HepG2 (cell line): ENCODE results near the gene SURF2. TPM values are rescaled to one million over a fixed set of nuclear protein-coding genes. Genes with fewer than 3 reads are reported as not detected.

Experiments
- ATAC-seq: fragments of 200-7000 bp; cut with Tn5 transposase; 3 replicates; pipeline ENCODE4 v1.9.1; 2020; ENCODE audit warnings: mild to moderate bottlenecking, moderate library complexity
- BruUV-seq: library from RNA; stranded (reverse); fragments of 400-500 nt; replicated peaks from 2 replicates; lab custom pipeline; 2021; lab: Mats Ljungman, UMichigan
- CTCF ChIA-PET: fragments of 300-600 bp; formaldehyde crosslinking; extraction: SDS; loops from one replicate; lab custom pipeline; 2021; ENCODE audit warnings: low total read pairs, inconsistent platforms, low intra/inter-chr PET ratio; lab: Yijun Ruan, JAX
- POLR2A ChIA-PET: fragments of 350-600 bp; sonication (Branson Sonifier 250); formaldehyde crosslinking; loops from one replicate; lab custom pipeline; 2020; ENCODE audit warnings: antibody characterized with exemption, inconsistent platforms; lab: Yijun Ruan, JAX
- DNase-seq: peaks from one replicate; pipeline ENCODE4 v3.0.0-alpha.2; 2015; ENCODE audit warnings: low spot score
- FAIRE-seq: peaks from 3 replicates; lab custom pipeline; 2011; peaks lifted over from hg19 to GRCh38; lab: Jason Lieb, UNC
- H2AFZ ChIP-seq: one replicate; pipeline ENCODE4 v1.6.1; 2011; ENCODE audit warnings: low read length, inconsistent platforms
- H3K27ac ChIP-seq: fragments of 300-600 bp; 3 replicates; pipeline ENCODE4 v1.8.0; 2011; ENCODE audit warnings: mixed run types, mild to moderate bottlenecking, mixed read lengths, low read length, inconsistent platforms; ENCODE audit not compliant: insufficient read depth; ENCODE audit errors: extremely low read length
- H3K27me3 ChIP-seq, 2 experiments: fragments of 200-600 bp in 1 of 2; 2 replicates in 1 of 2; 3 replicates in 1 of 2; pipeline versions ENCODE4 v1.6.0 to v1.8.0; 2011; ENCODE audit warnings: low read length in 2 of 2, mild to moderate bottlenecking in 2 of 2, moderate library complexity in 2 of 2, inconsistent platforms in 1 of 2; ENCODE audit not compliant: insufficient read depth in 2 of 2, control insufficient read depth in 1 of 2
- H3K36me3 ChIP-seq, 2 experiments: fragments of 200-600 bp in 1 of 2; replicated peaks in 1 of 2; 2 replicates in 1 of 2; 3 replicates in 1 of 2; pipeline versions ENCODE4 v1.5.1 to v1.8.0; 2011; ENCODE audit warnings: low read length in 2 of 2, inconsistent platforms in 1 of 2; ENCODE audit not compliant: insufficient read depth in 2 of 2, control insufficient read depth in 1 of 2
- H3K4me1 ChIP-seq: 2 replicates; pipeline ENCODE4 v1.5.1; 2012; ENCODE audit warnings: low read length, inconsistent platforms; ENCODE audit not compliant: insufficient read depth
- H3K4me2 ChIP-seq: 2 replicates; pipeline ENCODE4 v1.6.0; 2011; ENCODE audit warnings: low read depth, low read length, inconsistent platforms
- H3K4me3 ChIP-seq, 3 experiments: fragments of 200-600 bp in 1 of 3; sonication (generic), shearing (Covaris generic) in 1 of 3; replicated peaks in 1 of 3; 2 replicates each; pipeline ENCODE4 v1.5.1; 2011 to 2016; ENCODE audit warnings: low read length in 3 of 3, inconsistent platforms in 2 of 3, low read depth in 2 of 3, mild to moderate bottlenecking in 2 of 3, control low read depth in 1 of 3, mixed read lengths in 1 of 3; ENCODE audit not compliant: insufficient read depth in 1 of 3
- H3K79me2 ChIP-seq: one replicate; pipeline ENCODE4 v1.6.1; 2011; ENCODE audit warnings: low read length, inconsistent platforms; ENCODE audit not compliant: insufficient read depth
- H3K9ac ChIP-seq: 2 replicates; pipeline ENCODE4 v1.6.0; 2011; ENCODE audit warnings: mild to moderate bottlenecking, low read depth, low read length, inconsistent platforms; ENCODE audit not compliant: insufficient read depth
- H3K9me3 ChIP-seq: 2 replicates; pipeline ENCODE4 v1.5.1; 2012; ENCODE audit warnings: mild to moderate bottlenecking, low read length
- H4K20me1 ChIP-seq: 2 replicates; pipeline ENCODE4 v1.6.0; 2011; ENCODE audit warnings: inconsistent platforms, mild to moderate bottlenecking, low read length, moderate library complexity; ENCODE audit not compliant: insufficient read depth
- ATF7 ChIP-seq, 2 experiments: fragments of 450-650 bp in 1 of 2; sonication (generic) in 1 of 2; formaldehyde crosslinking in 1 of 2; IDR thresholded peaks; 2 replicates each; pipeline versions ENCODE4 v1.4.0 to v1.6.1; 2016 to 2020; ENCODE audit warnings: antibody characterized with exemption in 1 of 2, mild to moderate bottlenecking in 1 of 2, missing genetic modification reagents in 1 of 2
- CREB1 ChIP-seq, 2 experiments: fragments of 450-650 bp in 1 of 2; IDR thresholded peaks; 2 replicates each; pipeline ENCODE4 v1.6.1; 2016 to 2017; ENCODE audit warnings: control low read depth in 1 of 2, mild to moderate bottlenecking in 1 of 2, missing compliant biosample characterization in 1 of 2, missing genetic modification characterization in 1 of 2
- FOXK2 ChIP-seq: fragments of 450-650 bp; IDR thresholded peaks from 2 replicates; pipeline ENCODE4 v1.6.1; 2016
- GABPB1 ChIP-seq: IDR thresholded peaks from 2 replicates; pipeline ENCODE4 v1.6.1; 2016; ENCODE audit warnings: mild to moderate bottlenecking, missing genetic modification reagents, moderate library complexity, missing compliant biosample characterization
- LBX2 ChIP-seq: sonication (generic); formaldehyde crosslinking; IDR thresholded peaks from 2 replicates; pipeline ENCODE4 v1.5.0; 2020; ENCODE audit warnings: missing genetic modification reagents, mild to moderate bottlenecking, borderline replicate concordance
- NONO ChIP-seq, 2 experiments: fragments of 450-650 bp in 1 of 2; sonication (generic) in 1 of 2; formaldehyde crosslinking in 1 of 2; IDR thresholded peaks in 1 of 2; conservative IDR thresholded peaks in 1 of 2; 2 replicates each; pipeline versions ENCODE4 v1.6.1 to v1.8.0; 2017 to 2022; ENCODE audit warnings: mild to moderate bottlenecking in 1 of 2, missing genetic modification reagents in 1 of 2, moderate library complexity in 1 of 2
- PHF20 ChIP-seq: sonication (generic); formaldehyde crosslinking; IDR thresholded peaks from 2 replicates; pipeline ENCODE4 v1.5.0; 2020; ENCODE audit warnings: mild to moderate bottlenecking, missing genetic modification reagents
- RXRA ChIP-seq: sonication (generic); formaldehyde crosslinking; IDR thresholded peaks from 2 replicates; pipeline ENCODE4 v1.5.1; 2020; ENCODE audit warnings: missing genetic modification reagents
- TBL1XR1 ChIP-seq: fragments of 150-350 bp; IDR thresholded peaks from 2 replicates; pipeline ENCODE4 v1.6.1; 2014; ENCODE audit warnings: borderline replicate concordance, low read length; ENCODE audit not compliant: partially characterized antibody
- TERF1 ChIP-seq: sonication (generic); formaldehyde crosslinking; IDR thresholded peaks from 2 replicates; pipeline ENCODE4 v1.8.0; 2022; ENCODE audit warnings: mild to moderate bottlenecking, missing genetic modification reagents, moderate library complexity
- TGIF2 ChIP-seq: IDR thresholded peaks from 2 replicates; pipeline ENCODE4 v1.6.1; 2016; ENCODE audit warnings: control low read depth, missing compliant biosample characterization
- ZBTB37 ChIP-seq: sonication (generic); formaldehyde crosslinking; IDR thresholded peaks from 2 replicates; pipeline ENCODE4 v1.4.0; 2020; ENCODE audit warnings: mild to moderate bottlenecking, missing genetic modification reagents
- ZIK1 ChIP-seq: sonication (generic); formaldehyde crosslinking; IDR thresholded peaks from 2 replicates; pipeline ENCODE4 v1.5.0; 2020; ENCODE audit warnings: mild to moderate bottlenecking, low read depth, missing genetic modification reagents, borderline replicate concordance
- ZNF282 ChIP-seq: fragments of 450-650 bp; IDR thresholded peaks from 2 replicates; pipeline ENCODE4 v1.6.1; 2018; ENCODE audit not compliant: partially characterized antibody
- ZNF333 ChIP-seq: sonication (generic); formaldehyde crosslinking; IDR thresholded peaks from 2 replicates; pipeline ENCODE4 v1.4.0; 2020; ENCODE audit warnings: mild to moderate bottlenecking, missing genetic modification reagents, borderline replicate concordance
- ZNF512B ChIP-seq: sonication (generic); formaldehyde crosslinking; IDR thresholded peaks from 2 replicates; pipeline ENCODE4 v1.5.1; 2020; ENCODE audit warnings: missing genetic modification reagents, mild to moderate bottlenecking, borderline replicate concordance
- ZNF629 ChIP-seq: sonication (generic); formaldehyde crosslinking; conservative IDR thresholded peaks from 2 replicates; pipeline ENCODE4 v1.5.0; 2020; ENCODE audit warnings: missing genetic modification reagents
- ZNF839 ChIP-seq: sonication (generic); formaldehyde crosslinking; IDR thresholded peaks from 2 replicates; pipeline ENCODE4 v1.4.0; 2020; ENCODE audit warnings: missing genetic modification reagents, mild to moderate bottlenecking, borderline replicate concordance
- WGBS: methylation state at CpG from one replicate; pipeline ENCODE4 v1.1.6; 2017; ENCODE audit warnings: low lambda C conversion rate; 5-methylcytosine and 5-hydroxymethylcytosine counted together
- in situ Hi-C: cut with HindIII; loops from 2 replicates; pipeline ENCODE4 v1.10.0; 2017; ENCODE audit warnings: low pct_unique_long_range_greater_than_20kb; ENCODE audit not compliant: extremely low pct_ligation_motif_present
- intact Hi-C: fragments of 100-400 bp; cut with micrococcal nuclease; formaldehyde crosslinking; loops from one replicate; pipeline ENCODE4 v1.10.0; 2022; ENCODE audit not compliant: unreplicated experiment
- polyA plus RNA-seq, 8 experiments: library from polyadenylated mRNA; depleted of rRNA in 3 of 8; stranded (reverse) in 7 of 8; unstranded in 1 of 8; fragments of >200 nt; fragmentation: Illumina TruSeq in 4 of 8; extraction: Trizol in 4 of 8; gene quantifications; 2 replicates each; pipeline versions ENCODE4 v1.2.1 to v1.2.3, GENCODE V29; 2011 to 2016; ENCODE audit warnings: low read depth in 4 of 8, missing spikeins in 1 of 8, mixed read lengths in 1 of 8; ENCODE audit not compliant: insufficient read depth in 1 of 8
- total RNA-seq, 5 experiments: library from RNA; depleted of rRNA; stranded (reverse); fragments of >200 nt; fragmentation: Illumina TruSeq; extraction: Trizol; gene quantifications; 2 replicates each; pipeline ENCODE4 v1.2.3, GENCODE V29; 2016; ENCODE audit warnings: low read depth in 1 of 5

Gene SURF2
- total and polyA plus RNA-seq, 2 of the 13 experiments (the other 11 are each of a cell fraction or from before 2014, with no cell fraction given): 6.3 to 13.6 TPM

GRCh38 chr9:133382507-133383141 lies 26.3 kb downstream of the SURF2 start:
- Histone ChIP-seq H4K20me1 (no peaks in the 10 kb centered on the region), H3K4me2 (no peak overlapping the region), H3K4me3 (no peak overlapping the region), H2AFZ (no peak overlapping the region), H3K79me2 (no peaks in the 10 kb centered on the region), H3K9ac (no peak overlapping the region), H3K27ac (no peak overlapping the region), H3K27me3 (no peaks in the 10 kb centered on the region), H3K9me3 (peaks cover 10% of the 10 kb centered on the region; the same call in 1 of the 2 replicates), H3K36me3 (no peaks in the 10 kb centered on the region), H3K4me1 (peaks cover 65% of the 10 kb centered on the region)
- FAIRE-seq (no peak), ATAC-seq (no peak), DNase-seq (no peak)
- ChIA-PET CTCF (no interaction called here), POLR2A (no interaction called here)
- in situ Hi-C loops (no loop called here), intact Hi-C loops (loop anchor here (1.0 kb wide), 1 partner anchor 9 kb away; no protein-coding TSS in a partner anchor)
- BruUV-seq: no TSS peak
- WGBS: 68% methylated on average over 4 of the region's 4 CpGs
- TF ChIP-seq ZBTB37 (CRISPR knock-in tag) (0 out of 2 replicates have a peak, but pooled peaks have one; percentile 46), RXRA (CRISPR knock-in tag) (no peak), TGIF2 (CRISPR knock-in tag) (no peak), ZNF333 (CRISPR knock-in tag) (no peak), ZNF629 (CRISPR knock-in tag) (no peak), LBX2 (no peak), ZIK1 (CRISPR knock-in tag) (no peak), TBL1XR1 (no peak), FOXK2 (peak; percentile 5; the same call in 1 of the 2 replicates), TERF1 (CRISPR knock-in tag) (no peak), PHF20 (CRISPR knock-in tag) (no peak), GABPB1 (CRISPR knock-in tag) (no peak), ZNF282 (peak; percentile 8), NONO (IDR thresholded peaks at IDR 0.05) (peak; percentile 12; the same call in 1 of the 2 replicates), NONO (CRISPR knock-in tag; conservative IDR thresholded peaks at IDR 0.05) (no peak), CREB1 (IDR thresholded peaks at IDR 0.05) (peak; percentile 92), CREB1 (CRISPR knock-in tag; IDR thresholded peaks at IDR 0.05) (no peak), ZNF839 (no peak), ZNF512B (CRISPR knock-in tag) (no peak), ATF7 (IDR thresholded peaks at IDR 0.05) (0 out of 2 replicates have a peak, but pooled peaks have one; percentile 3), ATF7 (CRISPR knock-in tag; IDR thresholded peaks at IDR 0.05) (no peak)
